Body of pancreas (tissue), 4 donors: ENCODE measurements around the gene SUMF2. TPM values are rescaled to one million over a fixed set of nuclear protein-coding genes. Genes with fewer than 3 reads are reported as not detected.
A peak's percentile ranks its signal among the peaks of the same experiment; 100 is the strongest.
"Not testable (repeated sequence)": the region's sequence is repeated elsewhere in the genome, so short reads cannot be mapped to it uniquely, and the experiment has no call there.

ENCODE experiments used
- ATAC-seq: fragments of 150-250 bp; one replicate; pipeline ENCODE4 v1.9.1; 2016
- DNase-seq, 4 donors: peaks; one replicate each; pipeline ENCODE4 v3.0.0-alpha.2; 2019
- H3K27ac ChIP-seq, 4 donors: fragments of 200-600 bp; sonication (generic); 1 replicate in 3 of 4; 2 replicates in 1 of 4; pipeline versions ENCODE4 v1.5.1 to v1.6.1; 2016 to 2019; ENCODE audit warnings: mild to moderate bottlenecking in 1 of 4, mixed read lengths in 1 of 4, moderate library complexity in 1 of 4
- H3K27me3 ChIP-seq, 2 donors: fragments of 200-600 bp; sonication (generic); one replicate each; pipeline ENCODE4 v1.6.0; 2016; ENCODE audit warnings: mild to moderate bottlenecking in 1 of 2
- H3K36me3 ChIP-seq, 2 donors: fragments of 200-600 bp; sonication (generic); replicated peaks in 1 of 2; 2 replicates each; pipeline ENCODE4 v1.5.1; 2016; ENCODE audit warnings: low read depth in 2 of 2; ENCODE audit not compliant: insufficient read depth in 1 of 2
- H3K4me1 ChIP-seq: fragments of 200-600 bp; sonication (generic); one replicate; pipeline ENCODE4 v1.6.0; 2016
- H3K4me3 ChIP-seq, 2 donors: fragments of 200-600 bp; sonication (generic); 1 replicate in 1 of 2; 2 replicates in 1 of 2; pipeline ENCODE4 v1.5.1; 2016 to 2019
- H3K9me3 ChIP-seq, 3 donors: fragments of 200-600 bp; sonication (generic); 1 replicate in 2 of 3; 2 replicates in 1 of 3; pipeline ENCODE4 v1.5.1; 2016
- CTCF ChIP-seq, 7 experiments: fragments of 450-650 bp in 4 of 7; fragments of 200-600 bp in 3 of 7; sonication (generic) in 3 of 7; IDR thresholded peaks; one replicate each; pipeline ENCODE4 v1.5.1; 2016 to 2019; ENCODE audit warnings: antibody characterized with exemption in 7 of 7
- POLR2A ChIP-seq, 3 donors: fragments of 450-650 bp; IDR thresholded peaks; one replicate each; pipeline ENCODE4 v1.6.1; 2016; ENCODE audit warnings: antibody characterized with exemption in 3 of 3, mild to moderate bottlenecking in 2 of 3
- WGBS, 2 donors: methylation state at CpG; one replicate each; pipeline ENCODE4 v1.1.5; 2017; 5-methylcytosine and 5-hydroxymethylcytosine counted together
- intact Hi-C: fragments of 100-400 bp; cut with DNase I; formaldehyde crosslinking; loops from one replicate; pipeline ENCODE4 v1.15.1; 2023
- total RNA-seq, 2 donors: library from RNA; depleted of rRNA; stranded (reverse); fragments of >200 nt; gene quantifications; one replicate each; pipeline ENCODE4 v1.1.0, GENCODE V29; 2016

The SUMF2 gene
- total RNA-seq, 2 donors from 2014 or later: 105 to 143 TPM

GRCh38 chr7:56105508-56105907, 41.4 kb downstream of the SUMF2 start:
- Histone ChIP-seq H3K9me3 (no peaks in the 10 kb centered on the region), H3K27me3 (no peaks in the 10 kb centered on the region), H3K27ac (peak overlapping the region; percentile 68 to 97 (median 88)), H3K36me3 (peaks cover 15 to 26% of the 10 kb centered on the region in 2 donors), H3K4me1 (peaks cover 15% of the 10 kb centered on the region), H3K4me3 (peak overlapping the region; percentile 60 to 68)
- ATAC-seq (peak; percentile 51), DNase-seq (peak; percentile 42 to 77 (median 52))
- WGBS, 2 donors: 9 to 11% methylated on average over 6 of the region's 6 CpGs
- intact Hi-C loops: no loop called here
- no peak for TF ChIP-seq CTCF (IDR thresholded peaks at IDR 0.05)
- TF ChIP-seq POLR2A (IDR thresholded peaks at IDR 0.05): no peak

DNA sequence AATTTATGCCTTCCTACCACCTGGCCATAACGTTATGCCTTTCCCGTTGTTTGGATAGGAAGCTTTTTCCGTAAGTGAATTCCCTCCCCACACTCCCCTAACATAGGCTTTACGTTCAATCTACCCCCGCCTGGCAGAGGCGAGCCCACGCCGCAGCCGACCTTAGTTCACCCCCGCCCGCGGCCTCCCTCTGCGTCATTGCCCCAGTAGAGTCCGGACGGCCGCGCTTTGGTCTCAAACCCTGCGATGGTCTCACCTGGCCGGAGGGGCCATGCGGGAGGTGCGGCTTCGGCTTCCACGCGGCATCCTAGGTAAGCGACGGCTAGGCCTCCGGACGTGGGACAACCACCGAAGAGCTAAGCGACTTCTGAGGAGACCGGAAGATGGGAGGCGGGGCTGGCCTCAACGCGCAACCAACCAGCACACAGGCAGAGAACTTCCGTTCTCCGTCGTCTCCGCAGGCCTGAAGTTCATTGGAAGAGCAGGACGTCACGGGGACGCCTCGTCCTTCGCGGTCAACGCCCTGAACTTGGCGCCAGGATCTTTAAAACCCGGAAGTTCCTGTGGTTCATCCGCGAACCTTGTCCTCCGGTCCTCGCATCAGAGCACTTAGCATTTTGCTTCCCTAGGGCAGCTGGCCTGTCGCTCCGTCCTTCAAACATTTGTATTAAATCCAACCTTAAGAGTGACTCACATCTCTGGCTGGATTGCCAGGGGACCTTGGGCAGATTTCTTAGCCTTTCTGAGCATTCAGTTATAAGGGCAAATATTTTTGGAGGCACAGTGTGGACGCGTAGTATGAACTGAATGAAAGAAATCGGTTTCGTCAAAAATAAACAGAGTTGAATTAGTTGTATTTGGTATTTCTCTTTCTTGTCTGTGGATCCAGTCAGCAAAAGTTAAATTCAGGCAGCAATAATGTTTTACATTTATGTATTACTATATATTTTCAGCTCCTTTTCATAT, 42.3 kb downstream of the SUMF2 start, which contains the start of gene CHCHD2:
Gene CHCHD2 (minus strand): TSS at position 369 of the 966 bp plus-strand sequence. CDS start 63 bp downstream, at position 306.
- TF ChIP-seq POLR2A (IDR thresholded peaks at IDR 0.05) (peak; percentile 89 to 97 (median 97)), CTCF (IDR thresholded peaks at IDR 0.05) (no peak)
- 1 to 6% methylated on average over 13 to 57 of the region's 57 CpGs for WGBS, 2 donors
- ATAC-seq (peak; percentile 99), DNase-seq (peak; percentile 97 to 99 (median 97))
- peak within 1 kb of the TSS; percentile 69 to 97 (median 88) for H3K27ac ChIP-seq
- H3K4me1 ChIP-seq: peaks cover 15% of the 10 kb centered on the region
- H3K4me3 ChIP-seq: peak within 1 kb of the TSS; percentile 60 to 68
- no peaks in the 10 kb centered on the region for H3K9me3 ChIP-seq
- no peaks in the 10 kb centered on the region for H3K27me3 ChIP-seq
- intact Hi-C loops: no loop called here
- peaks cover 15 to 19% of the 10 kb centered on the region in 2 donors for H3K36me3 ChIP-seq

DNA sequence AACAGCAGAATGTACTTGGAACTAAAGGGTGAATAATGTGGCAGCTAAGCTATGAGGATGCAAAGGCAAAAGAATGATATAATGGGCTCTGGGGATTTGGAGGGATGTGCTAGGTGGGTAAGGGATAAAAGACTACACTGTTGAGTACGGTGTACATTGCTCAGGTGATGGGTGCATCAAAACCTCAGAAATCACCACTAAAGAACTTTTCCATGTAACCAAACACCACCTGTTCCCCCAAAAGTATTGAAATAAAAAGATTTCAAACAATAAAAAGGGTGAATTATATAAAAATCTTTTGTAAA, 43.8 kb downstream of the SUMF2 start:
- Histone ChIP-seq H3K36me3 (peaks cover 3 to 7% of the 10 kb centered on the region in 2 donors), H3K4me3 (no peak overlapping the region), H3K9me3 (no peaks in the 10 kb centered on the region), H3K27ac (no peak overlapping the region), H3K4me1 (peaks cover 15% of the 10 kb centered on the region), H3K27me3 (no peaks in the 10 kb centered on the region)
- ATAC-seq (no peak), DNase-seq (no peak)
- no peak for TF ChIP-seq CTCF (IDR thresholded peaks at IDR 0.05)
- no peak for TF ChIP-seq POLR2A (IDR thresholded peaks at IDR 0.05)
- intact Hi-C loops: no loop called here
- WGBS, 2 donors: 94 to 100% methylated on average over 1 of the region's 1 CpG

- intact Hi-C loops: no loop called here
Observed at GRCh38 chr7:56110611-56111010, 46.5 kb downstream of the SUMF2 start.

DNA sequence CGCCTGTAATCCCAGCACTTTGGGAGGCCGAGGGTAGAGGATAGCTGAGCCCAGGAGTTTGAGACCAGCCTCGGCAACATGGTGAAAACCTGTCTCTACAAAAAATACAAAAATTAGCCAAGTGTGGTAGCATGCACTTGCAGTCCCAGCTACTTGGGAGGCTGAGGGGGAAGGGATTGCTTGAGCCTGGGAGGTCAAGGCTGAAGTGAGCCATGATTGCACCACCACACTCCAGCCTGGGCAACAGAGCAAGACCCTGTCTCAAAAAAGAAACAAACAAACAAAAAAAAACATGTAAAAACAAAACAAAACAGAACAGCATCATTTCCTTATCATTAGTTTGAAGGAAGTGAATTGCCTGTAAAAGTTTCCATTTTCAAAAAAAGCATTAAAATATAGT, 48.2 kb downstream of the SUMF2 start:
- DNase-seq, H3K36me3 ChIP-seq, H3K9me3 ChIP-seq, ATAC-seq, H3K27me3 ChIP-seq, H3K27ac ChIP-seq, H3K4me3 ChIP-seq, intact Hi-C loops: not testable (repeated sequence)
- H3K4me1 ChIP-seq: peaks cover 11% of the 10 kb centered on the region
- 88 to 92% methylated on average over 3 of the region's 3 CpGs for WGBS, 2 donors

More at GRCh38 chr7:56110611-56111010, 46.5 kb downstream of the SUMF2 start:
- ATAC-seq (no peak), DNase-seq (no peak)
- TF ChIP-seq CTCF (IDR thresholded peaks at IDR 0.05) (no peak), POLR2A (IDR thresholded peaks at IDR 0.05) (no peak)
- Histone ChIP-seq H3K4me3 (no peak overlapping the region), H3K27me3 (no peaks in the 10 kb centered on the region), H3K36me3 (no peaks in the 10 kb centered on the region), H3K9me3 (no peaks in the 10 kb centered on the region), H3K4me1 (peaks cover 4% of the 10 kb centered on the region), H3K27ac (no peak overlapping the region)
- 73 to 86% methylated on average over 1 of the region's 1 CpG for WGBS, 2 donors
